GM19025 (cell line): ENCODE measurements around the gene VEZT.

ENCODE experiments used
- ATAC-seq: cut with Tn5 transposase; IDR thresholded peaks from one replicate; pipeline ENCODE4 v1.9.1; 2021; ENCODE audit warnings: mild to moderate bottlenecking, low read depth, moderate library complexity; ENCODE audit not compliant: unreplicated experiment

Gene VEZT

DNA sequence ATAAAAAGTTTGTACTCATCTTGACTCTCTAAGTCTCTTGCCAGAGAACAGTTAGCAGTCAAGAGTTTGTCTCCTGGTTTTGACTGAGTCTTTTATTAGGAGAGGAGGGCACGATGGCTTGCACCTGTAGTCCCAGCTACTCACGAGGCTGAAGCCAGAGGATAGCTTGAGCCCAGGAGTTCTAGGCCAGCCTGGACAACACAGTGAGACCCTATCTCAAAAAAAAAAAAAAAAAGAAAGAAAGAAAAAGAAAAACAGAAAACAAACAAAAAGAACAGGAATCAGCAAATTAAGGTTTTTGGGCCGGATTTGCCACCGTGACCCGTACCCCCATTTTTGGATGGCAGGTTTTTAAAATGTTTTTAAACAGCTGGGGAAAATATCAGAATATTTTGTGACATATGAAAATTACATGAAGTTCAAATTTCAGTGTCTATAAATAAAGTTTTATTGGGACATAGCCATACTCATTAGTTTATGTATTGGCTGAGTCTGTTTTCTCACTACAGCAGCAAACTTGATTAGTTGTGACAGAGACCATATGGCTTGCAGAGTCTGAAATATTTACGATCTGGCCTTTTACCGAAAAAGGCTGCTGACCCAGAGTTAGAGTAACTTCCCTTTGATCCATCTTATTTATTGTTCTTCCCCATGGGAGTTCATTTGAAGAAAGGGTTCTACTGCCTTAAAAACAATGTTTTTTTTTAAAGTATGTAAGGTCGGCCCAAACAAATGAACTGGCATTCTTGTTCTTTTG, 31.2 kb downstream of the VEZT start:
- ATAC-seq = no peak

DNA sequence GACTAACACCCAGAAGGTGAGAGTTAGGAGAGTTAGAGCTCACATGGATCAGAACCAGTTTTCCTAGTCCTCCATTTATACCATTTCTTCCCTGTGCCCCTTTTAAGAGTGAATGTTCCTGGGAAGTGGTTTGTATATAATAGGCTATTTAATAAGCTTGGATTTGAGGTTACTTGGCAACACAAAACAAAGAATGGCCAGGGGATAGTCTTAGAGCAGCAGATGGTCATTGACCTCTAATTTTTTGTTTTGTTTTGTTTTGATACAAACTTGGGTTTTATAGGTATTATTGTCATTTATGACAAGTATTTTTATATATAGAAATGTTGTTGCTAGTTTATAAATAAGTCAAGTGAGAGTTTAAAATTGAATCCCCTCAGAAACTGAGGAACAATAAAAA, 35.8 kb downstream of the VEZT start:
- ATAC-seq = no peak

DNA sequence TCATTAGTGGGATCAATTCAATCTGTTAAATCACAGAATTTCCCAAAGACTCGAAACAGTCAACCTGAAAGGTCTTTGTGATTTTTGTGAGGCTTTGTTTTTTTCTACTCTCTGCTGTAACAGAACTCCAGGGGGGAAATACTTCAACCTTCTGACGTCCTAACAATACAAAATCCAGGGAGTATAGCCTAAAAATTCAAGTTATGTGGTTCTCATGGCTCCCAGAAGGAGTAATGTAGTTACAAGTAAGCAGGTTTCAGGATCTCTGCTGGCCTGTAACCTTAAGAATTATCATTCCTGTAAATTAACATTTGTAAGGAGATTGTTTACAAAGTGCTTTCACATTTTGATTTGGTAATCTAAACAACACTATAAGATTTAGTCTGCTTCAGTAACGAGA, 39.9 kb downstream of the VEZT start:
- no peak for ATAC-seq

DNA sequence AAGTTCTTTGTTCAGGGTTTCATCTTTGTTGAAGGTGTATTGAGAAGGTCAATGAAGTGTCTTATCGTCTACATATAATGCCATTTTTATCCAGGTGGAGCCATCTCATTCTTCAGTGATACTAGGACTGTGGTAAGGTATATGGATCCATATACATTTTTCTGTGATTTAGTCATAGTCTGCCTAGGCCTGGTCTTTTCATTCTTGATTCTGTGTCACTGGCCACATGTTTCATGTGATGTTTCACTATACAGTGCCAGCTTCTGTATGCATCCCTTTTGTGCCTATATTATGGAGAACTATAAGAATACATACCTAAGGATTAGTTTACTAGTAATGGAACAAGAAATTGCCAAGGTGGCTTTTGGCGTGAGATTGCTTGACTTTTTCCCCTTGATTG, 40.5 kb downstream of the VEZT start:
- no peak for ATAC-seq

DNA sequence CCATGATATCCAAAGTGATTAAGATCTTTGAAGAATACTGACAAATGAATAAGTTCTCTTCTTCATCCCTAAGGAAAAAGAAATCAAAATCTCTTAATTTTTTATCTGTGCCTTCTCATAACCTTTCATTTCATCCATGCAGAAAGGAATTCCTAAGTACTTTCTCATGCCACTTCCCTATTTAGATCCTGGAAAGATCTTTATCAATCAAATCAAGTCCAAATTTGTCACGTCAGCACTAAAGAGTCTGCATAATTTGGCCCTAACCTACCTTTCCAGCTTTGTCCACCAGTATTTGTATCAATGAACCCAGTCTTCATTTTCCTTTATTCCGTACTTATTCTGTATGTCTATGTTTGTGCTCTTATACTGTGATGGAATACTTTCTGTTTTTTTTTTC, 41.2 kb downstream of the VEZT start:
- ATAC-seq = no peak

DNA sequence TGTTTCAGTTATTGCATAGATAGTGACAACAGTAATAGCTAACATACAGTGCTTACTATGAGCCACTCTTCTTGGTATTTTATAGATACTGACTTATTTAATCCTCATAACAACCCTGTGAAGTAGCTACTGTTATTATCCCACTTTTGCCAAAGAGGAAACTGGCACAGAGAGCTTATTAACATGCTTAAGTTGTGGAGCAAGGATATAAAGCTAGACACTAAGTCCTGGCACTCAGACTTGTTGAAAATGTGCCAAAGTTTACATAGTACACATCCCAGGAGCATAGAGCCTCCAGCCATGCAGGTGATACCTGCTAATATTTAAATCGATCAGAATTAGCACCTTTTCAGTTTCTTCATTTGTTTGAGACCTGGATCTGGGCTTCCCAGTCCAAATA, 41.8 kb downstream of the VEZT start:
- no peak for ATAC-seq

DNA sequence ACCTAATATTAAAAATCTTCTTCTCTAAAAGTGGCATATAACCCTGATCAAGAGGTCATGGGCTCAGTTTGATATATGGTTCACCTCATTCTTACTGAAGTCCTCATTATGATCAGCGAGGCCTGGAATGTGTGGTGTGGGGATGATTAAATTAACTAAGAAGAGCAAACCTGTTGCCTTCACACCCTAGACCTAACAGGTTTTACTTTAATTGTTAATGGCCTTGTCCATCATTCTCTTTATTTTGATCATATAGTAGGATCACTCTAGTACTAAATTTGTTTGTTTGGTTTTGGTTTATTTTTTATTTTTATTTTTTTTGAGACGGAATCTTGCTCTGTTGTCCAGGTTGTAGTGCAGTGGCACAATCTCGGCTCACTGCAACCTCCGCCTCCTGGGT, 43.5 kb downstream of the VEZT start:
- ATAC-seq = no peak

DNA sequence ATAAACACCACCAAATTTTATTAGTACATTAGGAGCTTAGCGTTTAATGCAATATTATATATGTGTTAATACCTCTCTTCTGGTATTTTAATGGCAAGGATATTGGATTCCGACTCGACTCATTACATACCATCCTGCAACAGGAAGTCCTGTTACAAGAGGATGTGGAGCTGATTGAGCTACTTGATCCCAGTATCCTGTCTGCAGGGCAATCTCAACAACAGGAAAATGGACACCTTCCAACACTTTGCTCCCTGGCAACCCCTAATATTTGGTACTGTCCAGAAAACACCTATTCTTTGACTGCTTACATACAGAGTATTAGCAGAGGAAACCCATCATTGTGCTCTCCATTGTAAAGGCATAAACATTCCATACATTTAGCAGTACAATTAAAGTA, 45.2 kb downstream of the VEZT start:
- ATAC-seq = no peak

DNA sequence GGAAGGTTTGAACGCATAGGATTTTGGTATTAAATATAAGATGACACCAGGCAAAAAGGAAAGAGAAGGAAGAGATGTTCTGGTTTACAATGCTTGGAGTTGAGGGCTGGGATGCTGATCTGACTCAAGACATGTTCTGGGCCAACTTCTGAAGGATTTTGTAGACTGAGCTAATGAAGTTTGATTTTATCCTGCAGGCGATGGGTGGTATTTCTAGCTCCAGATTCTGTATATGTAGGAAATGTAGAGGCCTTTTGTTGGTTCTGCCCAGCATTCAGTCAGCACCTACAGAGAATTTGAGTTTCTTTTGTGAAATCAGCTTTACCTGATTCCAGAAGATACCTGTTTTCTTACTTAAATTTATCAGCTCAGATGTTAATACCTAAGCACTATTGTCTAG, 48.2 kb downstream of the VEZT start:
- ATAC-seq = no peak

DNA sequence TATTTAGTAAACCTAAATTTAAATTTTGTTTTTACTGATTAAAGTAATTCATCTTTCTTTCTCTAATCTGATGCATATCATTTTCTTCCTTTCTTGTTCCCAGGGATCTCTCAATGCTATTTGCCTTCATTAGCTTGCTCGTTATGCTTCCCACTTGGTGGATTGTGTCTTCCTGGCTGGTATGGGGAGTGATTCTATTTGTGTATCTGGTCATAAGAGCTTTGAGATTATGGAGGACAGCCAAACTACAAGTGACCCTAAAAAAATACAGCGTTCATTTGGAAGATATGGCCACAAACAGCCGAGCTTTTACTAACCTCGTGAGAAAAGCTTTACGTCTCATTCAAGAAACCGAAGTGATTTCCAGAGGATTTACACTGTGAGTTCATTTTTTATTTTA, 48.6 kb downstream of the VEZT start:
- ATAC-seq = no peak

DNA sequence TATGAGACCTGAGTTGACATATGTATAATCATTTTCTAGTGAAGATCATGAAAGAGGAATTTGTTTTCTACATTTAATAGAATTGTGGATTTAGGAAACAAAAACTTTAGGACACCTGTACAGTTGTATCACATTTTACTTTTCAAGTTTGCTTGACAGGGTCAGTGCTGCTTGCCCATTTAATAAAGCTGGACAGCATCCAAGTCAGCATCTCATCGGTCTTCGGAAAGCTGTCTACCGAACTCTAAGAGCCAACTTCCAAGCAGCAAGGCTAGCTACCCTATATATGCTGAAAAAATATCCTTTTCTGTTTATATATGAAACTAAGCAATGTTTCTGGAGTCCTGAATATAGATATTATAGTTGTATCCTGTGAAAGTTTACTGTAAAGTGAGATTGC, 52.3 kb downstream of the VEZT start:
- ATAC-seq = no peak

DNA sequence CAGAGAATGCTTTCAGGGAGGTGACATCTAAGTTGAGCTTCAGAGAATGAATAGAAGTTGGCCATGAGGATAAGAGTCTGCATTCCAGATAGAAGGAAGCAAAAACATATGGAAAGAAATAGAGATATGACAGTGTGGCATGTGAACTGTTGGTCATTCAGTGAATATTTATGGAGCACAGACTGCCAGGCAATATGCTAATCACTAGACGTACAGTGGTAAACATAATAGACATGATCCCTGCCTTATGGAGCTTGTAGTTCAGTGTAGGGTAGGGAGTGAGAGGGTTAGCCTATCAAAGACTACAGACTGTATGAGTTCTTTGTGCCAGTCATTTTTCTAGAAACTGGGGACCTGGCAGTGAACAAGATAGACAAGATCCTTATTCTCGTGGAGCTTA, 53.9 kb downstream of the VEZT start:
- no peak for ATAC-seq

DNA sequence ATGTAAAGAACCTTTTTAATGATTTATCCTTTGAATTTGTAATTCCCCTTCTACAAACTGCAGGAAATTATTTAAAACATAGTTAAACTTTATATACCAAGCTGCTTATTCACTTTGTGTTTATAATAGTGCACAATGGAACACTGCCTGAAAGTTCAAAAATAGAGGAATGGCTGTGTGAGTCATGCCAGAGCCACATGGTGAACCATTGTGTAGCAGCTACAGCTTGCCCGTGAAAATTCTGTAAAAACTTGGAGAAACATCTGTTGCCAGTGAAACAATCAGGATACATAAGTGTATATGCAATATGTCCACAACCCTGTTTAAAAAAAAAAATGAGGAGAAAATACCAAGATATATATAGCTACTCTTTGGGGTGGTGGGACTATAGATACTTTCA, 59.5 kb downstream of the VEZT start:
- no peak for ATAC-seq

DNA sequence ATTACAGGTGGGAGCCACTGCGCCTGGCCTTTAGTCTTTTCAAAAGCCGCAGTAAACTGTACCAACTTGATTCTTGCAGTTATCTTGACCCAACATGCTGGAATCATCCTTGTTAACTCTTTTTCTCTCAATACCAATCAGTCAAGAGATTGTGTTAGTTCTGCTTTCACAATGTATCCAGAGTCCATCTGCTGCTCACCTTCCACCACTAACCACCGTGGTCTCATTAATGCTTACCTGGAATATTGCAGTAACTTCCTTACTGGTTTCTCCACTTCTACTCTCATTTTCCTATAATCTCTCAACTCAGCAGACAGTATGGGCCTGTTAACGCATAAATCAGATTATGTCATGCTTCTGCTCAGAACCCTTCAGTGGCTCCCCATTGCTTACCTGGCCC, 62.2 kb downstream of the VEZT start:
- ATAC-seq = no peak

DNA sequence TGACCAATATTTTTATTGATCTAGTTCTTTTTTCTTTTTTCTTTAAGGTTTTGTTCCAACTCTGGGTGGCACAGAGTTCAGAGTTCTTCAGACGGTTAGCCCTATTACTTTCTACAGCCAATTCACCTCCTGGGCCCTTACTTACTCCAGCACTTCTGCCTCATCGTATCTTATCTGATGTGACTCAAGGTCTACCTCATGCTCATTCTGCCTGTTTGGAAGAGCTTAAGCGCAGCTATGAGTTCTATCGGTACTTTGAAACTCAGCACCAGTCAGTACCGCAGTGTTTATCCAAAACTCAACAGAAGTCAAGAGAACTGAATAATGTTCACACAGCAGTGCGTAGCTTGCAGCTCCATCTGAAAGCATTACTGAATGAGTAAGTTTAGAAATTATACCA, 64.7 kb downstream of the VEZT start:
- ATAC-seq = no peak

DNA sequence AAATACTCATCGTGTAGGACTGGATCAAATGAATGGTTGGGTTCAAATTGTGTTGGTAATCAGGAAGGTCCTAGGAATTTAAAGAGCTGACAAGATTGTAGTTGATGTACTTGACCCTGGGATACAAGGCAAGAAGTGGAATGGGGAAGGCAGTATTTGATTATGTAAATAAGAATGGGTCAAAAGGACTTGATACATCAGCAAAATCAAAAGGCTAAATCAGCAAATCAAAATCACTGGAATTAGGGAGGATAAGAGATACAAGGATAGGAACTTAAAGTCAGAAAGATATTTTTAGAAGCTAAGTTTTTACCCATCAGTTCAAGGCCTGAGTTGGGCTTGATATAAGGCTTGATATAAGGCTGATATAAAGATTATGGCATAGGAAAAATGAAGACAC, 65.8 kb downstream of the VEZT start:
- no peak for ATAC-seq

DNA sequence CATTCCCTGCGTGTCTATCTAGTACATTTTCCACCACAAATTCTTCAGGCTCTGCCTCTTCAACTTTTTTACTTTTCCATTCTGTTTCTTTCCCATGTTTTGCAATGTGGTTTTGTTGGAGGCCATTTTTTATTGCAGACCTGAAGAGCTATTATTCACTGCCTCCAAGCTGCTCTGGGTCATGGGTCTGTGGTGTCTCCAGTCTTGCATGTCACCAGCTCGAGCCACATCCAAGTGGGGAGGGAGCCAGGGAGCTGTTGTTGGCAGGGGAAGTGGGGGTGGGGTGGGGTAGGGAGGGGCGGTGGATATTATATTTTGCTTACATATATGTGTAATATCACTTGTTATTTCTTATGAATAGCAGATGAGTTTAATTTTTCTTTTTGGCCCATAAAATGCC, 69.1 kb downstream of the VEZT start:
- no peak for ATAC-seq

DNA sequence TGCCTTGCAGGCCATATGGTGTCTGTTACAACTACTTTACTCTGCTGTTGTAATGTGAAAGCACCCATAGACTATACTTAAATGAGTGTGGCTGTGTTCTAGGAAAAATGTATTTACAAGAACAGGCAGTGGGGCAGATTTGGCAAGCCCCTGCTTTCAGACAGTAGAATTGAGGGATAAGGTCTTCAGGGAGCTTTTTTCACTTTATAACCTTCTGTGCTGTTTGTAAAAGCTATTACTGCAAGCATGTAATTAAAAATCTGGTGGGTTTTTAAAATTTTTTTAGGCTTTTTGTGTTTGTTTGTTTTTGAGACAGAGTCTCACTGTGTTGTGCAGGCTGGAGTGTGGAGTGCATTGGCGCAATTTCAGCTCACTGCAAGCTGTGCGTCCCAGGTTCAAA, 73.9 kb downstream of the VEZT start:
- no peak for ATAC-seq

DNA sequence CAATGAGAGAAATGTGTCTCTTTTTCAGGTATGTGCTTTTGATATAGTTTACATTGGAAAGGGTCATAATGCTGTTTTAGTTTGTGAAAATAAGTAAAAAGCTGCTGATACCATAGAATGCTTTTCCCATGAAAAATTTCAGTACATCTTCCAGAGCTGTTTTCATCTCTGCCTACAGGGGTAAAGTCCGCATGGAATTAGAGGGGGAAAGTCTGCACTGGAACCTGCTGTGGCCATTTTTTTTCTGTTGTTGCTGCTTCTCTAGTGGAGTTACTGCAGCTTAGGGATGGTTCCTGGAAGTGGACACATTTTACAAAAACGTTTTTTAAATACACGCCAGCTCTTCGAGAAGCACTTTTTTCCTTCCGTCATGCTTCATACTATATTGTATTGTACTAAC, 81.3 kb downstream of the VEZT start:
- ATAC-seq = no peak

DNA sequence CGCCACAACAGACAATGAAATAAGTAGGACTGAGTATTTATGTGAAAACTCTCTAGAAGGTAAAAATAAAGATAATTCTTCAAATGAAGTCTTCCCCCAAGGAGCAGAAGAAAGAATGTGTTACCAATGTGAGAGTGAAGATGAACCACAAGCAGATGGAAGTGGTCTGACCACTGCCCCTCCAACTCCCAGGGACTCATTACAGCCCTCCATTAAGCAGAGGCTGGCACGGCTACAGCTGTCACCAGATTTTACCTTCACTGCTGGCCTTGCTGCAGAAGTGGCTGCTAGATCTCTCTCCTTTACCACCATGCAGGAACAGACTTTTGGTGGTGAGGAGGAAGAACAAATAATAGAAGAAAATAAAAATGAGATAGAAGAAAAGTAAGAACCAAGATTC, 82.7 kb downstream of the VEZT start:
- ATAC-seq = no peak

DNA sequence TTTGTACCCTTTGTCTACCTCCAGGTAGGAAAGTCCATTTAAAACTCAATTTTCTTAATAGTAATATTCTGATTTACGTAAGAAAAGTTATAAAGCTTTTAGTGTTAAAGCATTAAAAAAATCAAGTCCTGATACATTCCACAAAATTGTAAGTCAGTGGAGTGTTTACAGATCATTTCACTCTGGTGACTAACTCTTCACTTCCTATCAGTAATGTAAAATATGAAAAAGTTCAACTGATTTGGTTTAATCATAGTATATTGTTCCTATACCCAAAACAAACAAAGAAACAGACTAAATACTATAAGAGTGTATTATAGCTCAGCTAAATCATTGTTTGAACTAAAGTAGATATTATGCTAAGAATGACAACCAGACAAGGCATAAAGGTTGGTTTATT, 85.9 kb downstream of the VEZT start:
- no peak for ATAC-seq

DNA sequence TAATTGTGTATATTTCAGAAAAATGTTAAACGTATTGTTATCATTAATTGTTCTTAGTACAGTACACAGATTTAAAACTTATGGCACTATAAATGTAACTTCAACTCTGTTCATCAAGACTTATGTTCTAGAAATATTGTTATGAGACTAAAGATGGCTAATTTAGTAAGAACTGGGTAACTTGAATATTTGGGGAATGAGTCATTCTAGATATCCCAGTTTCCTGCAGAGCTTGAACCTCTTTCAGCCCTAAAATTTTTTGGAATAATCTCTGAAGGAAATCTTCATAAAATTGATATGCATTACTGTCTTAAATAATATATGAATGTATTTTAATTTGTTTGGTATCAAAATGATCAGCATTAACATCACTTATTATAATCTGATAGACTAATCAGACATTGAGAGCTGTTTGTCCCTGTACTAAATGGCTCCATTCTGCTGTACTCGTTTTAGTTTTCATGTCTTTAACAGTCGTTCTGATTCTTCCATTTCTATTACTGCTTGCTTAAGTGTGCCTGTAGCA, 87.1 kb downstream of the VEZT start:
- no peak for ATAC-seq

DNA sequence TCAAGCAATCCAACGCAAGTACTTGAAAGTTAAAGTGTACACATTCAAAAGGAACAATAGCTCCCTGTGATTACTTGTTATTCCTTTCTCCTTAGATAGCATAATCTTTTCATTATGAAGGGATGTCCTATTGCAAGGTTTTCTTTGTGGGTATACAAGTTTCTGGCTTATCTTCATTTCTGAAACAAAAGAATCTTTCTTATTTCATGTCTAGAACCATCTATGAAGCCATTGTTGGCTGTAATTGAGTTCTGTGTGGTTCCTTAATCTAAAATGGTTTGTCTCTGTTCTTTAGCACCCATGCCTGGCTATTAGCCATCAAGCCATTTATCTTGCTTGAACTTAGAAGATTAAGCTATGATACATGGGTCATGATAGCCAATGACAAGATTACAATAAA, 95.0 kb downstream of the VEZT start:
- no peak for ATAC-seq
